ENCODE measurements around the gene HPS3. TPM values are rescaled to one million over a fixed set of nuclear protein-coding genes. Genes with fewer than 3 reads are reported as not detected.
A peak's percentile ranks its signal among the peaks of the same experiment; 100 is the strongest.

The HPS3 gene
- total and polyA plus RNA-seq, 2 of the 4 experiments (the other 2 are of a cell fraction): 15.2 to 24.2 TPM

DNA sequence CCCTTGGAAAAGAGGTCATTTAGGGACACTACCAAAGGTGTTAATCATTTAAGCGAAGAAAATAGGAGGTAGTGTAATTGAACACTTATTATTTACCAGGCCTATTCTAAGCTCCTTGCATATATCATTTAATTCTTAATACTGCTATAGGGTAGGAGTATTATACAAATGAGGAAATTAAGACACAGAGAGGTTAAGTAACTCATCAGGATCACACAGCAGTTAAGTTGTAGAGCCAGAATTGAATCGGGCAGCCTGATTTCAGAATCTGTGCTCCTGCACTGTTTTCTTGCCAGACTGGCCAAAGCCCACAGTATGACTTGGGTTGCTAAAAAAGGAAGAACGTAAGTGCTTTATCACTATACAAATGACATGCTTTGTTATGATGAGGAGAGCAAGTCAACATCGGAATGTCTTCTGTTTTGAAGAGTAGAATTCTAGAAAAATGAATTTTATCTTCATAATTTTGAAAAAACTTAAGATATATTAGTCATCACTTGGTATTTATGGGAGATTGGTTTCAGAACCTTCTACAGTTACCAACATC lies 31.4 kb downstream of the HPS3 start:
- peaks cover 0 to 5% of the 10 kb centered on the region in 2 experiments; a peak in 3 of 4 replicates for H3K79me1 ChIP-seq (ENCODE audit: low read depth in 1 of 2, low read length in 2 of 2)

More for the DNA sequence above, 31.4 kb downstream of the HPS3 start:
- intact Hi-C loops (cut with micrococcal nuclease) (no loop called here), dilution Hi-C loops (cut with HindIII; ENCODE audit: low sequenced_read_pairs, unreplicated experiment) (no loop called here), in situ Hi-C loops (cut with MboI; ENCODE audit: low sequenced_read_pairs) (no loop called here)
- Histone ChIP-seq H3K9ac (ENCODE audit: low read depth, low read length) (no peak overlapping the region), H3K4me2 (ENCODE audit: low read depth, low read length) (no peak overlapping the region), H2AK5ac (ENCODE audit: low read depth, low read length) (no peak overlapping the region), H3K4me3 (ENCODE audit: insufficient read depth, low read depth, low read length) (no peak overlapping the region), H4K5ac (ENCODE audit: low read depth, low read length) (no peak overlapping the region), H2AK9ac (replicated peaks; ENCODE audit: low read depth, low read length, poor library complexity) (no peak overlapping the region), H2BK15ac (ENCODE audit: low read depth, low read length) (no peak overlapping the region), H2AFZ (replicated peaks; ENCODE audit: low read length, poor library complexity) (no peak overlapping the region), H3K4me1 (ENCODE audit: control insufficient read depth, insufficient read depth, low read length) (peaks cover 2% of the 10 kb centered on the region; the same call in 1 of the 2 replicates), H3K56ac (ENCODE audit: extremely low read depth, insufficient read depth, low read length) (no peak overlapping the region), H3K36me3 (ENCODE audit: control insufficient read depth, insufficient read depth, low read length) (peaks cover 32% of the 10 kb centered on the region), H2BK5ac (ENCODE audit: low read depth, low read length, poor library complexity, severe bottlenecking) (no peak overlapping the region), H3K18ac (ENCODE audit: low read depth, low read length) (no peak overlapping the region), H3K9me3 (ENCODE audit: control insufficient read depth, insufficient read depth, low read length) (no peaks in the 10 kb centered on the region), H2BK120ac (ENCODE audit: low read depth, low read length) (no peak overlapping the region), H3K14ac (replicated peaks; ENCODE audit: low read depth, low read length) (no peak overlapping the region), H3K4ac (ENCODE audit: low read depth, low read length) (no peak overlapping the region), H2BK20ac (ENCODE audit: low read depth, low read length) (no peak overlapping the region), H3K27ac (ENCODE audit: insufficient read depth, low read length) (no peak overlapping the region), H3K9me1 (ENCODE audit: insufficient read depth, low read length) (peaks cover 11% of the 10 kb centered on the region), H4K91ac (ENCODE audit: insufficient read depth, low read depth, low read length) (no peak overlapping the region), H4K20me1 (ENCODE audit: insufficient read depth, low read length) (no peaks in the 10 kb centered on the region; the same call in 1 of the 2 replicates), H4K8ac (ENCODE audit: low read depth in 2 of 2, low read length in 2 of 2) (no peak overlapping the region), H3K23ac (ENCODE audit: low read depth, low read length) (no peak overlapping the region), H3K27me3 (ENCODE audit: control insufficient read depth, insufficient read depth, low read length) (no peaks in the 10 kb centered on the region)
- POLR2A ChIA-PET (ENCODE audit: unreplicated experiment): no interaction called here
- TF ChIP-seq BHLHE40 (IDR thresholded peaks at IDR 0.05; ENCODE audit: low read depth, low read length) (no peak), RCOR1 (IDR thresholded peaks at IDR 0.05; ENCODE audit: insufficient replicate concordance, low read length) (no peak), FOS (IDR thresholded peaks at IDR 0.05; ENCODE audit: low read depth, low read length) (no peak), RFX5 (IDR thresholded peaks at IDR 0.05; ENCODE audit: low read depth, low read length) (no peak), USF2 (IDR thresholded peaks at IDR 0.05; ENCODE audit: low read depth, low read length) (no peak), CHD1 (IDR thresholded peaks at IDR 0.05; ENCODE audit: low read depth, low read length) (no peak), RAD21 (IDR thresholded peaks at IDR 0.05; ENCODE audit: low read length) (no peak), NFE2L2 (IDR thresholded peaks at IDR 0.05; ENCODE audit: low read depth, low read length) (no peak), CEBPB (IDR thresholded peaks at IDR 0.05; ENCODE audit: low read depth, low read length) (no peak), ELK1 (IDR thresholded peaks at IDR 0.05; ENCODE audit: borderline replicate concordance, low read depth, low read length) (no peak), CTCF (conservative IDR thresholded peaks at IDR 0.05; ENCODE audit: low read depth, low read length) (no peak), MXI1 (IDR thresholded peaks at IDR 0.05; ENCODE audit: borderline replicate concordance, low read depth, low read length) (no peak), POLR2A (IDR thresholded peaks at IDR 0.05; ENCODE audit: low read depth, low read length) (no peak), MAFK (IDR thresholded peaks at IDR 0.05; ENCODE audit: low read depth, low read length) (no peak)
- BruUV-seq (replicated peaks): no TSS peak
- no peak for ATAC-seq (ENCODE audit: low read depth)
- CTCF ChIA-PET: interaction anchor here (1.3 kb wide), 1 partner anchor 205 kb away, joined by 3 read pairs; no protein-coding TSS in a partner anchor
- DNase-seq: peak; percentile 10
- no CpG with 5 or more reads among the region's 4 CpGs for WGBS, 2 experiments (ENCODE audit: extremely low coverage in 2 of 2, insufficient read length in 1 of 2)

Measured in IMR-90 (cell line).